AG04449 (cell line): ENCODE measurements around the gene ARHGAP25.

Source experiments
- CTCF ChIA-PET: fragments of 350-600 bp; formaldehyde crosslinking; extraction: SDS; loops from one replicate; lab custom pipeline; 2021; ENCODE audit warnings: antibody characterized with exemption; lab: Yijun Ruan, JAX
- POLR2A ChIA-PET: fragments of 400-600, 350-600 bp; formaldehyde crosslinking; extraction: SDS; loops from one replicate; lab custom pipeline; 2020; ENCODE audit warnings: antibody characterized with exemption, inconsistent platforms; lab: Yijun Ruan, JAX
- DNase-seq: peaks from one replicate; pipeline ENCODE4 v3.0.0-alpha.2; 2010; ENCODE audit warnings: low read depth, low spot score
- H3K4me3 ChIP-seq: 2 replicates; pipeline ENCODE4 v1.5.1; 2011; ENCODE audit warnings: low read depth, mild to moderate bottlenecking, control low read depth, low read length
- CTCF ChIP-seq: IDR thresholded peaks from one replicate; pipeline ENCODE4 v1.5.1; 2011; ENCODE audit warnings: mild to moderate bottlenecking, moderate library complexity, low read length, control low read depth, inconsistent platforms; ENCODE audit not compliant: insufficient read depth; ENCODE audit errors: missing control alignments

Gene ARHGAP25

DNA sequence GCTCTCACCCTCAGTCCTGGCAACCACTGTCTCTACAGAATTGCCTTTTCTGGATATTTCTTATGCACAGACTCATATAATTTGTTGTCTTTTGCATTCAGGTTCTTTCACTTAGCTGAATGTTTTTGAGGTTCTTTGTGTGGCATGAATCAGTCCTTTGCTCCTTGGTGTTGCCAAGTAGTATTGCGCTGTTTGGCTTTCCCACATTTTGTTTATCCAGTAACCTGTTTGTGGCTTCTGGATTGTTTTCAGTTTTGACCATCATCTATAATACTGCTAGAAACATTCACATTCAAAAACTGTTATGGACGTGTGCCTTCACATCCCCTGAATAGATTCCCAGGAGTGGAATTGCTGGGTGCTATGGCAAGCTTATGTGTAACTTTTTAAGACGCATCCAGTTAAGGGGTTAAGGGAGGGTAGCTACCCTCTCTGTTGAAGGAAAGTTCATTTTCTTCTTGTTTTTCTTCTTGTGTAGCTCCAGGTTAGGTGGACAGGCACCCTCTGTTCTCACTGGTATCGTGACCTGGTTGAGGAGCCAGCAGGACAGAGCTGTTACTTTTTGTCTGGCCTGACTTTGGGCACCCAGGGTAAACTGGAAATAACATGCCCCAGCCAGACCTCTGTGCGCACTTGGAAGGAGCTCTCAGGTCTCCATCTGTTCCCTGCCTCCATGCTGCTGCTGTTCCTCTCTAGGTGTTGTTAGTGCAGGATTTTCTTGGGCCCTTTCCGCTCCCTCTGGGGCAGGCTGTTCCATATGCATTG is 29.6 kb downstream of the ARHGAP25 start:
- H3K4me3 ChIP-seq, result no peak overlapping the region
- no peak for DNase-seq
- no peak for TF ChIP-seq CTCF
- ChIA-PET CTCF (interaction anchor here (0.8 to 6.0 kb wide), 5 partner anchors 9 to 300 kb away, joined by 3 to 76 read pairs (median 4); no protein-coding TSS in a partner anchor), POLR2A (no interaction called here)

GRCh38 chr2:68764806-68765311 is 30.2 kb downstream of the ARHGAP25 start:
- ChIA-PET CTCF (interaction anchor here (0.8 to 6.0 kb wide), 5 partner anchors 9 to 301 kb away, joined by 3 to 76 read pairs (median 4); no protein-coding TSS in a partner anchor), POLR2A (interaction anchor here (0.6 kb wide), 1 partner anchor 33 kb away, joined by 3 read pairs; no protein-coding TSS in a partner anchor)
- no peak for TF ChIP-seq CTCF
- no peak for DNase-seq
- no peak overlapping the region for H3K4me3 ChIP-seq

DNA sequence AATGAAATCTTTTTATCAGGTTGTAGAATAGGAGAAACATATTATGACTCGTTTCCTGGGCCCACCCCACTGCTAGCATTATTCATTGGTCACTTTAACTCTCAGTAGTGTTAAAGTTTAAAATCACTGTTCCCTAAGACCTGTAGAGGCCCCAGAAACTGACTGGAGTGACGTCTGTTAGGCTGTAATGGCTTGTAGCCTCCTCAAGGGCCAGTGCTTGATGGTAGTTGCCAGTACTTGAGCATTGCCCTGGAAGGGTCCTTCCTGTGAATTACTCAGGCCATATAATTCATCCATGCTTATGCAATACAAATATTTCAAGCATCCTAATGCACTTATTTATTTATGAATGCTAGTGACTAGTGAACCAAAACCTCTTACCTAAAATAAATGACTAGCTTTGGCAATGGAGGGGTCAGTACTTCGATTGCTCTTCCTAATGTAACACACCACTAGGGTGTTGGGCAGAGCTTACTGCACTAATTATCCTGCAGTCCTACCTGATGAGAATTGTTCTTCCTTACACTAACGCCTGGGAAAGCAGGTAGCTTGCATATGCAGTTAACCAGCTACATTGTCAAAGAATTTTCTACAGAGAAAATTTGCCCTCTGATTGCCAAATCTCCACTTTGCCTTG is 31.2 kb downstream of the ARHGAP25 start:
- TF ChIP-seq CTCF, result no peak
- POLR2A ChIA-PET, result no interaction called here
- no peak for DNase-seq
- CTCF ChIA-PET, result interaction anchor here (0.6 to 6.0 kb wide), 4 partner anchors 10 to 301 kb away, joined by 3 to 76 read pairs (median 4); no protein-coding TSS in a partner anchor
- no peak overlapping the region for H3K4me3 ChIP-seq

- POLR2A ChIA-PET, result no interaction called here
- no peak overlapping the region for H3K4me3 ChIP-seq
- DNase-seq, result no peak
- CTCF ChIA-PET, result interaction anchor here (0.6 to 6.0 kb wide), 4 partner anchors 10 to 302 kb away, joined by 3 to 76 read pairs (median 4); no protein-coding TSS in a partner anchor
- no peak for TF ChIP-seq CTCF
Measured at GRCh38 chr2:68766376-68766845, 31.8 kb downstream of the ARHGAP25 start.

DNA sequence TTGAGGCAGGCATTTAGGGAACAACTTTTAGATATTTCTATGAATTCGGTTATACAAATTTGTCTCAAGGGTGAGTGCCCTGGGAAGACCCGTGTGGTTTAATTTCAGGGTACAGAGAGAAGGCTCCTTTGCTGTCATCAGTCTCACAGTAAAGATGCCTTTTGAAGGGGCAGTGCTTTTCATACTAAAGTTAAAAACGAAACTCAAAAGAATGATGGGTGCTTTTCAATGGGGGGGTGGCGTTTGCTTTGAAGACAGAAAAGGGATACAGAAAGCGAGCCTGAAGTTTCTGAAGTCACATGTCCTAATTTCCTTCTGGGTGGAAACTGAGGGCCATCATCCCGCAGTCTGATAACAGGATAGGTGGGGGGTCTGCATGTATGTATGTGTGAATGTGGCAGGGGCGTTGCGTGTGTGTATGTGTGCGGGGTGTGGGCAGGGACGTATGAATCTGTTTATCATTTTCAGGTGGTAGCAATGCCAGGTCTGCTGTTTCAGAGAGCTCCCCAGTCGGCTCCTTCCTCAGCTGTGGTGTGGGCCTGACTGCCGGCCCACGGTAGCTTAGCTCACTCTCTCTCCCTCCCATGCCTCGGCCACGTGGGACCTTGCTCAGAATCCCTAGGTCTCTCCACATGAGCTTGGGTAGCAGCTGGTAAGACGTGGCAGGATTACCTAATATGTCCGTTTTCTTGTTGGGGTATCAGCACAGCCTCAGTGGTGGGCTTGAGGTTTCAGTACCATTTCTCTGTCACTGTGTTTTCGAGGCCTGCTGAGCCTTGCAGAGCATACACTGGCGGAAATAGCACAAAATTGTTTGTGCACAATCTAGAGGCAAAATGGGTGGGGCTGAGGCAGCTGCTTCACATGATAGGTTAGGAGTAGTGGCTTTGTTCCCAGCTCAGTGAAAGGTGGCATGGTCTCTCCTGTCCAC is 32.7 kb downstream of the ARHGAP25 start:
- H3K4me3 ChIP-seq, result no peak overlapping the region
- CTCF ChIA-PET, result interaction anchor here (1.7 to 6.0 kb wide), 2 partner anchors 16 kb away, joined by 6 to 76 read pairs; no protein-coding TSS in a partner anchor
- DNase-seq, result no peak
- no peak for TF ChIP-seq CTCF
- POLR2A ChIA-PET, result no interaction called here
